Smooth muscle cell of the pulmonary artery (primary cell): ENCODE results near the gene CCDC184. TPM values are rescaled to one million over a fixed set of nuclear protein-coding genes. Genes with fewer than 3 reads are reported as not detected.

Experiments
- total RNA-seq: library from RNA; depleted of rRNA; stranded (reverse); fragments of >200 nt; gene quantifications from 2 replicates; pipeline ENCODE4 v1.2.3, GENCODE V29; 2014

CCDC184 gene
- 1.9 and 2.2 TPM in 2 replicates for total RNA-seq

GRCh38 chr12:48183091-48183875 is at the start of gene CCDC184:
CCDC184 (plus strand) TSS chr12:48183644; CDS start chr12:48184123, 479 bp downstream.

GRCh38 chr12:48157018-48157888 is 26.2 kb upstream of the CCDC184 start, which contains the start of gene ASB8:
ASB8 (minus strand) TSS chr12:48157515; CDS start chr12:48153496, 4,019 bp downstream.

GRCh38 chr12:48203192-48203591 is 19.7 kb downstream of the CCDC184 start, which contains the start of gene OR10AD1:
OR10AD1 (minus strand) TSS chr12:48203292; CDS start chr12:48203292, 0 bp downstream.

Other genes with a start within 250 kb of the CCDC184 start
- 81.9 and 86.5 TPM in 2 replicates for gene TMEM106C, start 220.0 kb upstream of the CCDC184 start, total RNA-seq
- gene COL2A1, start 179.2 kb upstream of the CCDC184 start, total RNA-seq, result not detected in 2 replicates
- gene SENP1, start 77.6 kb upstream of the CCDC184 start, total RNA-seq, result 11.0 and 11.4 TPM in 2 replicates
- gene PFKM, start 64.3 kb upstream of the CCDC184 start, total RNA-seq, result 85.8 and 115 TPM in 2 replicates
- 12.4 and 18.4 TPM in 2 replicates for gene ASB8, start 26.1 kb upstream of the CCDC184 start, total RNA-seq
- gene OR10AD1, start 19.6 kb downstream of the CCDC184 start, total RNA-seq, result not detected in 2 replicates
- 11.8 and 12.2 TPM in 2 replicates for gene ZNF641, start 167.3 kb downstream of the CCDC184 start, total RNA-seq